ENCODE results near the gene CACFD1.
"Not testable (repeated sequence)": the region's sequence is repeated elsewhere in the genome, so short reads cannot be mapped to it uniquely, and the experiment has no call there.

Gene CACFD1

DNA sequence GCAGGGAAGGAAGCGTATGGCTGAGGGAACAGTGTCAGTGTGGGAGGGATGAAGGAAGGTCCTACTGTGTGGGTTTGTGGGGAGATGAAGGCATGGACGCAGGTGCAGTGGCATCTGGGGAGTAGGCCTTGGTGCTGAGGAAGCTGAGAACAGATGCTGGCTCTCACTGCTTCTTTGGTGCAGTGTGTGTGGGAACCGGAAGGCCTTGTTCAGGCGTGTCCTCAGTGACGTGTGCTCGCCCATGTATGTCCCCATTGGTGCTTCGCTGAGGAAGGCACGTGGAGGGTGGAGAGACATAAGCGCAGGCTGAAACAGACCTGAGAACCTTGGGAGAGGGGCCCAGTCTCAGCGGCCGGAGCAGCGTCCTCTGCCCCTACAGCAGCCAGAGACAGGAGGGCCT, 18.9 kb upstream of the CACFD1 start:
- DNase-seq = no peak

DNA sequence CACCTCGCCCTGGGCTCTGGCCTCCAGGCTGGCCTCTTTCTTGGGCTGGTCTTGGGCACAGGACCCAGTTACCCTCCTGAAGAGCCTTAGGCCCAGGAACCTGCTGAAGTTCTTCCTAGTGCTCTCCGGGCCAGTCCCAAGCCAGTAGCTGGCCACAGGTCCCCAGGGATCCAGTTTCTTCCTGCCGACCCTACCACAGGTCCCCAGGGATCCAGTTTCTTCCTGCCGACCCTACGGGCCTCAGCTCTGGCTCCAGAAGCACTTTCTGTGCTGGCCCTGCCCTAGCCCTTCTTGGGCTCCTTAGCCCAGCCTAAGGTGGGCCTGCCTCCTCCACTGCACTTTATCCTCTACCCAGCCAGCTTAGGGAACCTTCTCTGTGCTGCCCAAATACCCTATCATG, 18.2 kb upstream of the CACFD1 start:
- DNase-seq = no peak

DNA sequence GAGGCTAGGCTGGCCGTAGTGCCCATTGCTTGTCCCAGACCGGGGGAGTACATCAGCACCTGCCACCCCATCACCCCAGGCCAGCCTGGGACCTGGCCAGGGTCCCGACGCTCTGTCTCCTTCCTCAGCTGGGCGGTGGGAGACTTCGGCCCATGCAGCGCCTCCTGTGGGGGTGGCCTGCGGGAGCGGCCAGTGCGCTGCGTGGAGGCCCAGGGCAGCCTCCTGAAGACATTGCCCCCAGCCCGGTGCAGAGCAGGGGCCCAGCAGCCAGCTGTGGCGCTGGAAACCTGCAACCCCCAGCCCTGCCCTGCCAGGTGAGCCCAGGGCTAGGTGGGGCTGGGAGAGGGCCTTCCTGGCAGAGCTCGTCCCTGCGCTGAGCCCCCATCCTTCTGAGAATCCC, 16.5 kb upstream of the CACFD1 start:
- no peak for DNase-seq

DNA sequence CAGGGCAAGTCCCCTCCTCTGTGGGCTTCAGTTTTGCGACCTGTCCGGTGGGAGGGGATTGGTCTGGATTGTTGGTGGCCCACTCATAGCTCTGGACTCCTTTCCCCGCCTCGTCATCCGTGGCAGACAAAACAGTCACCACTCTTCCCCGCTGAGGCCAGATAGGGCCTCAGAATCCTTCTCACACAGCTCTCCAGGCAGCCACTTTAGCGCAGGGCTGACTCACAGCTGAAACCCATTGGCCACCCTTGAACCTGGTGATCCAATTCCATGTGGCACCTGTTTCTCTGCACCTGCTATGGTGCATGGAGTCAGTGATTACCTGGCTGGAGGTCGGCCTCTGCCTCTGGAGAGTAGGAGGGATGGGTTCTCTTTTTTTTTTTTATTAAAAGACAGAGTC, 15.8 kb upstream of the CACFD1 start:
- no peak for DNase-seq

DNA sequence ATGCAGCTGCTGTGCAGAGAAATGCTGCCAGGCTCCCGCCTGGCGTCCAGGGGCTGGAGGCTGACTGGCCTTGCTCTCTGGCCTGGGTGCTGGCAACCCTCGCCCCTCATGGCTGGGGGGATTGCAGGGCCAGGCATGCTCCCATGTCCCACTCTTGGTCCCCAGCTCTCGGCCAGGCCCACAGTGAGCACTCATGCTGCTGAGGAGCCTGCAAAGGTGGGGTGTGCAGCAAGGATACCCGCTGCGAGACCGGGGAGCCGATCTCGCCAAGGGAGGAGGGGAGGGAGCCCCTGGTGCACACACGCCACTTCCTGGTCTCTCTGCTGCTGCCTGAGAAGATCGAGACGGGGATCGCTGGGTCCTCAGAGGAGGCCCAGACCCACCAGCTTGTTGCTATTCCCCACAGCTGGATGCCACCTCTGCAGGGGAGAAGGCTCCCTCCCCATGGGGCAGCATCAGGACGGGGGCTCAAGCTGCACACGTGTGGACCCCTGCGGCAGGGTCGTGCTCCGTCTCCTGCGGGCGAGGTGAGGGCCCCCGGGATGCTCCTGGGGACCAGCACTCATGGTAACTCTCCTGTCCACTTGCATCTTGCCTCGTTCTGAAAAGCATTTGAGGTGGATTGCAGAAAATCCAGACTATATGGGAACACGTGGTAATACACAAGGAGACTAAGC, 14.3 kb upstream of the CACFD1 start:
- no peak for DNase-seq

DNA sequence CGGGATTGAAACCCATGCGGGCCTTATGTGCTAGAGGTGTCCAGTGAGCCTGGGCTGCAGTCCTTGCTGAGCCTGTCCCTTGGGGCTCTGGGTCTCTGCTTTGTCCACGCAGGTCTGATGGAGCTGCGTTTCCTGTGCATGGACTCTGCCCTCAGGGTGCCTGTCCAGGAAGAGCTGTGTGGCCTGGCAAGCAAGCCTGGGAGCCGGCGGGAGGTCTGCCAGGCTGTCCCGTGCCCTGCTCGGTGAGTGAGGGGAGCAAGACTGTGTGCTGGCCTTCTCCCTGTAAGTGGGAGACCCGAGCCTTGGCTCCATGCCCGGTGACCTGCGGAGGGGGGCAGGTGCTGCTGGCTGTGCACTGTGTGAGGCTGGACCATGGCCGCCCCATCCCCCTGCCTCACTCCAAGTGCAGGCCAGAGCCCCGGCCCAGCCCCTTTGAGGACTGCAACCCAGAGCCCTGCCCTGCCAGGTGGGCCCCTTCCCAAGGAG, 11.2 kb upstream of the CACFD1 start:
- no peak for DNase-seq

DNA sequence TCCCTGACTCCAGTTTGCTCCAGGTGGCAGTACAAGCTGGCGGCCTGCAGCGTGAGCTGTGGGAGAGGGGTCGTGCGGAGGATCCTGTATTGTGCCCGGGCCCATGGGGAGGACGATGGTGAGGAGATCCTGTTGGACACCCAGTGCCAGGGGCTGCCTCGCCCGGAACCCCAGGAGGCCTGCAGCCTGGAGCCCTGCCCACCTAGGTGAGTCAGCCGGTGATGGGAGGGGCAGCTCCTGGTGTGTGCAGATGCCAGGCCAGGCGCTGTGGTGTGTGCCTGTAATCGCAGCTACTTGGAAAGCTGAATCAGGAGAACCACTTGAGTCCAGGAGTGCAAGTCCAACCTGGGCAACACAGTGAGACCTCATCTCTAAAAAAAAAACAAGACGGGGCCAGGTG, 10.0 kb upstream of the CACFD1 start:
- no peak for DNase-seq

DNA sequence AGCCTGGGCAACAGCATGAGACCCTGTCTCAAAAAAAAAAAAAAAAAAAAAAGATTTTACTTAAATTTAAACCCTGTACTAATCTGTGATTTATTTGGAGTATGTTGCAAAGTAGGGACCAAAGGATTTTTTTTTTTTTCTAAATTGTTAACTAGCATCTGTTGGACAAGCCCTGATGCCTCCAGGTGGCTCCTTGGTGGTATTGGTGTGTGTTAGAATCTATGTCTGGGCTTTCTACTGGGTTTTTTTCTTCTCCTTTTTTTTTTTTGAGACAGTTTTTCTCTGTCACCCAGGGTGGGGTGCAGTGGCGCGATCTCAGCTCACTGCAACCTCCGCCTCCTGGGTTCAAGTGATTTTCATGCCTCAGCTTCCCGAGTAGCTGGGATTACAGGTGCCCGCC, 7.9 kb upstream of the CACFD1 start:
- not testable (repeated sequence) for DNase-seq

DNA sequence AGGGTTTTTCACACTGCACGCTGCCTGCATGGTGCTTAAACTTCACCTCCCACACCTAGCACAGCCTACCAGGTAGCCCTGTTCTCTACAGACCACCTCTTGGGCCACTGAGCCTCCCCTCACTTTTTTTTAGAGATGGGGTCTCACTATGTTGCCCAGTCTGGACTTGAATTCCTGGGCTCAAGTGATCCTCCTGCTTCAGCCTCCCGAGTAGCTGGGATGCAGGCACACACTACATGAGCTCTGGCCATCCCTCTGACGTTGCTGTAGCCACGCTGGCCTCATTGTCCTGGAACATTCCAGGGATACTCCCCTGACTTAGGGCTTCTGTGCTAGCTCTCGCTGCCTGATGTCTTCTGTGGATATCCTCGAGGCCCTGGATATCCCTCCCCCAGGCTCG, 7.2 kb upstream of the CACFD1 start:
- DNase-seq = no peak

DNA sequence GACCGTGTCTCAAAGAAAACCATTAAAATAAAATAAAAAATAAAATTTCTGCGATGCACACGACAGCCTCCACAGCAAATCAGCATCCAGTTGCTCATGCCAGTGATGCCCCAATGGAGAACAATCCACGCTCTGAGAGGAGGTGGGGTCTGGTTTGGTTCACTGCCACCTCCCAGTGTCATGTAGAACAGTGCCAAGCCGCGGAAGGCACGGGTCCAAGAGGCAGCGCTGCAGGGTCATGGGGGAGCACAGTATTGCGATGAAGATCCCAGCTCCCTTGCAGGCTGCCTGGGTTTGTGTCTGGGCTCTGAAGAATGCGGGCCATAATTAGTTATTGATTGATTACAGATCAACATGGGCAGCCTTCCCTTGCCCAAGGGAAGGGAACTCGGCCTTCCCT, 6.1 kb upstream of the CACFD1 start:
- no peak for DNase-seq

DNA sequence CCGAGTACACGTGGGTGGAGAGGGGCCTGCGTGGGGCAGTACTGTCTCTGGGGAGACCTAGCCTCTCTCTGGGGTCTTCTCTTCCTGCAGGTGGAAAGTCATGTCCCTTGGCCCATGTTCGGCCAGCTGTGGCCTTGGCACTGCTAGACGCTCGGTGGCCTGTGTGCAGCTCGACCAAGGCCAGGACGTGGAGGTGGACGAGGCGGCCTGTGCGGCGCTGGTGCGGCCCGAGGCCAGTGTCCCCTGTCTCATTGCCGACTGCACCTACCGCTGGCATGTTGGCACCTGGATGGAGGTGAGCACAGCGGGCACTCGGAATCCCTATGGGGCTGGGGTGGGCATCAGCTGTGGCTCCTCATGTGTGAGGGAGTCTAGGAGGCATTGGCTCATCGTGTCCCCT, 5.5 kb upstream of the CACFD1 start:
- no peak for DNase-seq

DNA sequence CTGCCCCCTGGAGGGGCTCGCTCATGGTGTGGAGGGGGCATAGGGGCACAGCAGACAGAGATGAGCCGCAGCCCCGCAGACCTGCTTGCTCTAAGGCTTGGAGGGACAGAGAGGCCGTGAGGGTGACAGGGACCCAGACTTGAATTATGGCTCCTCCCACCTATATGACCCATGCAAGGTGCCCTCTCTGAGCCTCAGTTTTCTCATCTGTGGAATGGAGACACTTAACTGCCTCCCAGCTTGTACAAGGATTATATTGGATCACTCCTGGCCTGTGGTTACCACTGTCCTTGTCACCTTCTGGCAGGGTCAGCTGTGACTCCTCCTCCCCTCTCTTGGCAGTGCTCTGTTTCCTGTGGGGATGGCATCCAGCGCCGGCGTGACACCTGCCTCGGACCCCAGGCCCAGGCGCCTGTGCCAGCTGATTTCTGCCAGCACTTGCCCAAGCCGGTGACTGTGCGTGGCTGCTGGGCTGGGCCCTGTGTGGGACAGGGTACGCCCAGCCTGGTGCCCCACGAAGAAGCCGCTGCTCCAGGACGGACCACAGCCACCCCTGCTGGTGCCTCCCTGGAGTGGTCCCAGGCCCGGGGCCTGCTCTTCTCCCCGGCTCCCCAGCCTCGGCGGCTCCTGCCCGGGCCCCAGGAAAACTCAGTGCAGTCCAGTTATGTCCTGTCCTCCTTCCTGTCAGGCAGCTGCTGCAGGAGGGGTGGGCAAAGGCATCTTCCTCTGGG, 4.7 kb upstream of the CACFD1 start:
- no peak for DNase-seq

DNA sequence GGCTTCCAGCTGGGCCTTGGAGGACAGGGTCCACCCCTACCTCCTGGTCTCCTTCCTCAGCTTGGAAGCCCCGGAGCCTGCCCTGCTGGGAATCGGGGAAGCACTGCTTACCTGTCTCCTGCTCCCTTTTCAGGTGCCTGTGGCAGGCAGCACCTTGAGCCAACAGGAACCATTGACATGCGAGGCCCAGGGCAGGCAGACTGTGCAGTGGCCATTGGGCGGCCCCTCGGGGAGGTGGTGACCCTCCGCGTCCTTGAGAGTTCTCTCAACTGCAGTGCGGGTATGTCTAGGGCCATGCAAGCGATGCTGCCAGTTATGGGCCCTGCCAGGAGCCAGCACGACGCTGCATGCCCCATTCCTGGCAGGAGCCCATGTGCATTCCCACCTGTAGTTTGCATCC, 3.8 kb upstream of the CACFD1 start:
- DNase-seq = no peak

DNA sequence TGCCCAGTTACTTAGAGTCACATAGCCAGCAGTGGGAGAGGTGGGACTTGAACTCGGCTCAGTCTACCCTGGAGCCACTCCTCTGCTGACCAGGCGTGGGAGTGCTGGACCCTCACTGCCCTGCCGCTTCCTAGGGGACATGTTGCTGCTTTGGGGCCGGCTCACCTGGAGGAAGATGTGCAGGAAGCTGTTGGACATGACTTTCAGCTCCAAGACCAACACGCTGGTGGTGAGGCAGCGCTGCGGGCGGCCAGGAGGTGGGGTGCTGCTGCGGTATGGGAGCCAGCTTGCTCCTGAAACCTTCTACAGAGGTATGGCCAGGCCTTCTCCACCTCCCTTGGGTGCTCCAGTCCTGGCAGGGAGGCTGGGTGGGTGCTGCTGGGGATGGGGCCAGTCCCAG, 3.4 kb upstream of the CACFD1 start:
- DNase-seq = no peak

DNA sequence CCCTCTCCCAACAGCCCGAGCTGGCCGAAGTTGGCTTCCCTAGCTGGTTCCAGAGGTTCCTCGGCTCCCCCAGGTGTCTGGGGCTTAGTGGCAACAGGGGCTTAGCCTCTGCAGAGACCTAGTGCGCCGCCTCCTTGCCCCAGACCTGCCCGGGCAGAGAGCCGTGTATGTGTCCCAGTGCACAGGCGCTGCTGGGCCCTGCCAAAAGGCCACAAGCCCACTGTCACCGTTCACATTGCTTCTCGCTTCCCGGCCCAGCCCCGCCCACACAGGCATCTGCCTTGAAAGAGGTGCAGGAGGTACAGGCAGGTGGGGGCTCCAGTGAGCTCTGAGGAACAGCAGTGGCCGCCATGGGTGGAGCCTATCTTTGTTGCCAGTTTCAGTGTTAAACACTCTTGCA, 2.5 kb upstream of the CACFD1 start:
- no peak for DNase-seq

DNA sequence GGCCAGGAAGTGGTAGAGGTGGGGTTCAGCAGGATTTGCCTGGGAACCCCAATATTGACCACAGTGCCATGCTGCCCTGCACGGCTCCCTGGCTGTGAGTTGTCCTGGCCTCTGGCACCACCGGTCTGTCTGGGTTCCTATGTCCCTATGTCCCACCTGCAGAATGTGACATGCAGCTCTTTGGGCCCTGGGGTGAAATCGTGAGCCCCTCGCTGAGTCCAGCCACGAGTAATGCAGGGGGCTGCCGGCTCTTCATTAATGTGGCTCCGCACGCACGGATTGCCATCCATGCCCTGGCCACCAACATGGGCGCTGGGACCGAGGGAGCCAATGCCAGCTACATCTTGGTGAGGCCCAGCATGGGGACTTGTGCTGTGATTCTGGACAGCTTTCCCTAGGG, 2.0 kb upstream of the CACFD1 start:
- DNase-seq = no peak

DNA sequence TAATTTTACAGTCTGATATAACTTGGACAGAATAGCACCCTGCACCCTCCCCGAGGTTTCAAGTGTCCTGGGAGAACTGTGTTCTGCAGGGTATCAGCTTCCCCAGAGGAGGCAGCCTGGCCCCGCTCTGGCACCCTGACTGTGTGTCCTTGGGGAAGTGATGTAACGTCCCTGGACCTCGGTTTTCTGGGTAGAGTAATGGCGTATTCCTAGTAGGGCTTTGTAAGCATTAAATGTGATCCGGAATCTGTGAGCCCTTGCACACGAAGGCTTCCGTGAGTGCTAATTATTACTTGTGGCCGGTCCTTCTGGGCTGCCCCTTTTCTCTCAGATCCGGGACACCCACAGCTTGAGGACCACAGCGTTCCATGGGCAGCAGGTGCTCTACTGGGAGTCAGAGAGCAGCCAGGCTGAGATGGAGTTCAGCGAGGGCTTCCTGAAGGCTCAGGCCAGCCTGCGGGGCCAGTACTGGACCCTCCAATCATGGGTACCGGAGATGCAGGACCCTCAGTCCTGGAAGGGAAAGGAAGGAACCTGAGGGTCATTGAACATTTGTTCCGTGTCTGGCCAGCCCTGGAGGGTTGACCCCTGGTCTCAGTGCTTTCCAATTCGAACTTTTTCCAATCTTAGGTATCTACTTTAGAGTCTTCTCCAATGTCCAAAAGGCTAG, 1.0 kb upstream of the CACFD1 start:
- no peak for DNase-seq

DNA sequence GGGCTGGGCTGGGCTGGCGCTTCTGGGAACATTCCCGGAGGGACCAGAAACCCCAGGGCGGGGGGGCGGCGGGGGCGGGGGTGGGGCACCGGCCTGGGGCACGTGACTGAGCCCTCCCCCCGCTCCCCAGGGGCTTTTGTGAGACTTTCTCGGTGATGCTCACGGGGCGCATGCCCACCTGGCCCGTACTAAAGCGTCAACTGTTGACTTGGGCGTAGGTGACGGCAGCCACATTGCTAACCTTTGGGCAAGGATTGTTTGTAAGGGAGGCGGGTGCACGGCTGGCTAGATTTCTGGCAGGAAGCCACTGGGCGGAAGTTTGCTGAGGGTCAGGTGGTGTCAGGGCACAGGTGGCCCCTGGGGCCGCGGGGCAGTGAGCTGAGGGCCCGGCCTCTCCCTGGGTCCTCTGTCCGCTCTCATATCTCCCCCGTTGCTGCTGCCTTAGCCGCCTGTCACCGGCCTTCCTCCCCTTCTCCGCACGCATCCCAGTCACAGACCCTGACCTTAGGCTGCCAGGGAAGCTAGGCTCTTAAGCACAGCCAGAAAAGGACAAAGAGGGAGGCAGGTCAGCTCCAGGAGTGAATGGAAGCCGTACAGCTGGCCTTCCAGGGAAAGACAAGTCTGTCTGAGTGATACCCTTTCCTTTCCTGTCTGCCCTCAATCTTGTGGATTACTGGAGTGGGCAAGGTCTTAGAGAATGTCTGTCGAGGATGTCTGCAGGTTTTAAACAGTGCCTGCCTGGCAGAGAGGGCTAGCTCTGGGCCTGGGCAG, 812 bp downstream of the CACFD1 start:
- peak in 1 of 2 experiments; percentile 12 for DNase-seq

DNA sequence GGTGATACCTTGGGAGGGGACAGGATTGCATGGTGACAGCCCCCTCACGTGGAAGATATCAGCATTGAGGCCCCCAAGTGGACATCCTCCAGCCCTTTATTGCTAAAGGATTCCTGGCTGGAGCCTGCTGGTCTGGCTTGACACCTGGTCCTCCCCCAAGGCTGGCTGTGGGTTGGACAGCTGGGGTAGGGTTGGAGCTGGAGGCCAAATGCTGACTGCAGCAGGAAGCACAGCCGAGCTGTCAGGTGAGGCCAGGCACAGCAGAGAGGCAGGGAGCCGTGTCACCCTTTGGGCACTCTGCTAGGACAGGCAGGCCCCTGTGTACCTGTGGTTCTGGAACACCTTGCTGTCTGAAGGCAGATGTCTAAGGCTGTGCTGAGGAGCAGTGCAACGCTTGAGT, 2.2 kb downstream of the CACFD1 start:
- no peak for DNase-seq

DNA sequence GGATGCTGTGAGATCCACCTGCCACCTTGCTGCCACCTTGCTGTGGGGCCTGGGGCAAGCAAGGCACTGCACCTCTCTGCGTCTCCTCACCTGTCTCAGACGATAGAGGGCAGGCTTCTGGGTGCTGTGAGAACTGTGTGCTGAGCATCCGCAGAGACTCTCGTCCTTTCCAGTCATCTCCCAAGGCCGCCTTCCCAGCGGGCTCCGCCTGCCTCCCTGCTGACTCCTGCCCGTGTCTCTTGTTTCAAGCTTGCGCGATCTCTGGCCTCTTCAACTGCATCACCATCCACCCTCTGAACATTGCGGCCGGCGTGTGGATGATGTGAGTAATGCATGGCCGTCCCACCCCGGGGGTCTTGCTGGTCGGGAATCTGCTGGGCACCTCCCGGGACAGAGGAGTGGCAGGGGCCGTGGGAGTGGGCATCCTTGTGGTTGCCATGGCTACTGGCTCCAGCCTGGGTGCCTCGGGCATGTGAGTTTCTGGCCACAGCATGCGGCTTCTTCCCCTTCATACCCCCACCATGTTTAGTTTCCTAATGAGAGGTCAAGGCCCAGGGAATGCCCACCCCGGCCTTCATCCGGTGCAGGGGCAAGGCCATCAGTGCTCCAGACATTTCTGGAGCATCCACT, 3.6 kb downstream of the CACFD1 start:
- DNase-seq = no peak

DNA sequence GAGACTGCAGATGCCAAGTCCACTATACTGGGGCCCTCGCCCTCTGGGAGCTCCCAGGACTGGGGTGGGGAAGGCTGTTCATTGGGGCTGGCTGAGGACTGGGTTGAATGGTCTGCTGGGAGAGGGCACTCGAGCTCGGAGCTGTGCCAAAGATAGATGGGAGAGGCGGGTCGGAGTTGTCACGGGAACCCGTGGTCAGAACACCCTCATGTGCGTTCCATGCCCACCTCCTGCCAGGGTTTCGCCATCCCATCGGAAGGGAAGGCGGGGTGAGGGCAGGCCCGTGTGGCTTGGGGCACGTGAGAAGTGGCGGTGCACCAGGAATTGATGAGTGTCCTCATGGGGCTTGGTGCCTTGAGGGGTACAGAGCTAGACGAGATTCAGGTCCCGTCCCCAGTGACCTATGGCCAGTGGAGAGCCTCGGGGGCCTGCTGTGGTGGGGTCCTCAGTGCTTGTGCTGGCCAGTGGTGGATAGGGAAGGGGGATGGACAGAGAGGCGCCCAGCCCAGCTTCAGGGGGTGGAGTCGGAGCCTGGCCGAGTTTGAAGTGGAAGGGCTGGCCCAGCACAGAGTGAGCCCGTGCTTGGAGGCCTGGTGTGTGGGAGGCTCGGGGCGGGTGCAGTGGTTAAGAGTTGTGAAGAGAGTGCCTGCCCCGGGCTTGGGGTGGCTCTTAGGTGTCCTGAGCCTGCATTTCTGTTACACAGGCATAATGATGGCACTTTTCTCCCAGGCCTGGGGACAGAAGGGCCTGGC, 4.3 kb downstream of the CACFD1 start:
- DNase-seq = no peak

DNA sequence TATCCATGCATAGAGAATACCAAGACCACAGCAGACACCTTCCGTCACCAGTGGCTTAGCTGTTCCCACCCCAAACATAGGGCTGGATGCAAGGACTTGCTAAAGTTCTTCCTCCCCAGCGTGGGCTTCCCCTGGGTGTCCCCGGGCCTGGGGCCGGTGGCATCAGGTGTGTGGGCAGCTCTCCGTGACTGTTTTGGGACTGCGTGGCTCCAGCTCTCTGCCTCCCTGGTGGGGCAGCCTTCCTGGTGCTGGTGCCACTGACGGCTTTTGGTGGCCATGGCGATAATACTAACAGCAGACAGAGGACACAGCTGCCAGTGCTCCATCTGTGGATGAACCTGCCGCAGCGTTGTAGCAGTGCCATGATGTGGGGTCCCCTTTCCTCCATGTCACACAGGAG, 4.9 kb downstream of the CACFD1 start:
- no peak for DNase-seq

Measured in activated CD4-positive, alpha-beta T cell treated with anti-CD3 and anti-CD28 coated beads, Interleukin-2, amount 50 U/mL, for 48 hours (primary cell).